ENCODE data around the gene ATP8A2. TPM values are rescaled to one million over a fixed set of nuclear protein-coding genes. Genes with fewer than 3 reads are reported as not detected.

ATP8A2 gene
- total and polyA plus RNA-seq, 2 of the 8 experiments (the other 6 are each of a cell fraction or from before 2014, with no cell fraction given): 2.4 to 8.3 TPM

GRCh38 chr13:25753976-25754375 is 382.2 kb downstream of the ATP8A2 start (continued):
- TF ChIP-seq HDAC6 (IDR thresholded peaks at IDR 0.05; ENCODE audit: low read depth, low read length): no peak
- TF ChIP-seq TAF1 (IDR thresholded peaks at IDR 0.05; ENCODE audit: low read depth, low read length): no peak
- TF ChIP-seq, protein P1, sequence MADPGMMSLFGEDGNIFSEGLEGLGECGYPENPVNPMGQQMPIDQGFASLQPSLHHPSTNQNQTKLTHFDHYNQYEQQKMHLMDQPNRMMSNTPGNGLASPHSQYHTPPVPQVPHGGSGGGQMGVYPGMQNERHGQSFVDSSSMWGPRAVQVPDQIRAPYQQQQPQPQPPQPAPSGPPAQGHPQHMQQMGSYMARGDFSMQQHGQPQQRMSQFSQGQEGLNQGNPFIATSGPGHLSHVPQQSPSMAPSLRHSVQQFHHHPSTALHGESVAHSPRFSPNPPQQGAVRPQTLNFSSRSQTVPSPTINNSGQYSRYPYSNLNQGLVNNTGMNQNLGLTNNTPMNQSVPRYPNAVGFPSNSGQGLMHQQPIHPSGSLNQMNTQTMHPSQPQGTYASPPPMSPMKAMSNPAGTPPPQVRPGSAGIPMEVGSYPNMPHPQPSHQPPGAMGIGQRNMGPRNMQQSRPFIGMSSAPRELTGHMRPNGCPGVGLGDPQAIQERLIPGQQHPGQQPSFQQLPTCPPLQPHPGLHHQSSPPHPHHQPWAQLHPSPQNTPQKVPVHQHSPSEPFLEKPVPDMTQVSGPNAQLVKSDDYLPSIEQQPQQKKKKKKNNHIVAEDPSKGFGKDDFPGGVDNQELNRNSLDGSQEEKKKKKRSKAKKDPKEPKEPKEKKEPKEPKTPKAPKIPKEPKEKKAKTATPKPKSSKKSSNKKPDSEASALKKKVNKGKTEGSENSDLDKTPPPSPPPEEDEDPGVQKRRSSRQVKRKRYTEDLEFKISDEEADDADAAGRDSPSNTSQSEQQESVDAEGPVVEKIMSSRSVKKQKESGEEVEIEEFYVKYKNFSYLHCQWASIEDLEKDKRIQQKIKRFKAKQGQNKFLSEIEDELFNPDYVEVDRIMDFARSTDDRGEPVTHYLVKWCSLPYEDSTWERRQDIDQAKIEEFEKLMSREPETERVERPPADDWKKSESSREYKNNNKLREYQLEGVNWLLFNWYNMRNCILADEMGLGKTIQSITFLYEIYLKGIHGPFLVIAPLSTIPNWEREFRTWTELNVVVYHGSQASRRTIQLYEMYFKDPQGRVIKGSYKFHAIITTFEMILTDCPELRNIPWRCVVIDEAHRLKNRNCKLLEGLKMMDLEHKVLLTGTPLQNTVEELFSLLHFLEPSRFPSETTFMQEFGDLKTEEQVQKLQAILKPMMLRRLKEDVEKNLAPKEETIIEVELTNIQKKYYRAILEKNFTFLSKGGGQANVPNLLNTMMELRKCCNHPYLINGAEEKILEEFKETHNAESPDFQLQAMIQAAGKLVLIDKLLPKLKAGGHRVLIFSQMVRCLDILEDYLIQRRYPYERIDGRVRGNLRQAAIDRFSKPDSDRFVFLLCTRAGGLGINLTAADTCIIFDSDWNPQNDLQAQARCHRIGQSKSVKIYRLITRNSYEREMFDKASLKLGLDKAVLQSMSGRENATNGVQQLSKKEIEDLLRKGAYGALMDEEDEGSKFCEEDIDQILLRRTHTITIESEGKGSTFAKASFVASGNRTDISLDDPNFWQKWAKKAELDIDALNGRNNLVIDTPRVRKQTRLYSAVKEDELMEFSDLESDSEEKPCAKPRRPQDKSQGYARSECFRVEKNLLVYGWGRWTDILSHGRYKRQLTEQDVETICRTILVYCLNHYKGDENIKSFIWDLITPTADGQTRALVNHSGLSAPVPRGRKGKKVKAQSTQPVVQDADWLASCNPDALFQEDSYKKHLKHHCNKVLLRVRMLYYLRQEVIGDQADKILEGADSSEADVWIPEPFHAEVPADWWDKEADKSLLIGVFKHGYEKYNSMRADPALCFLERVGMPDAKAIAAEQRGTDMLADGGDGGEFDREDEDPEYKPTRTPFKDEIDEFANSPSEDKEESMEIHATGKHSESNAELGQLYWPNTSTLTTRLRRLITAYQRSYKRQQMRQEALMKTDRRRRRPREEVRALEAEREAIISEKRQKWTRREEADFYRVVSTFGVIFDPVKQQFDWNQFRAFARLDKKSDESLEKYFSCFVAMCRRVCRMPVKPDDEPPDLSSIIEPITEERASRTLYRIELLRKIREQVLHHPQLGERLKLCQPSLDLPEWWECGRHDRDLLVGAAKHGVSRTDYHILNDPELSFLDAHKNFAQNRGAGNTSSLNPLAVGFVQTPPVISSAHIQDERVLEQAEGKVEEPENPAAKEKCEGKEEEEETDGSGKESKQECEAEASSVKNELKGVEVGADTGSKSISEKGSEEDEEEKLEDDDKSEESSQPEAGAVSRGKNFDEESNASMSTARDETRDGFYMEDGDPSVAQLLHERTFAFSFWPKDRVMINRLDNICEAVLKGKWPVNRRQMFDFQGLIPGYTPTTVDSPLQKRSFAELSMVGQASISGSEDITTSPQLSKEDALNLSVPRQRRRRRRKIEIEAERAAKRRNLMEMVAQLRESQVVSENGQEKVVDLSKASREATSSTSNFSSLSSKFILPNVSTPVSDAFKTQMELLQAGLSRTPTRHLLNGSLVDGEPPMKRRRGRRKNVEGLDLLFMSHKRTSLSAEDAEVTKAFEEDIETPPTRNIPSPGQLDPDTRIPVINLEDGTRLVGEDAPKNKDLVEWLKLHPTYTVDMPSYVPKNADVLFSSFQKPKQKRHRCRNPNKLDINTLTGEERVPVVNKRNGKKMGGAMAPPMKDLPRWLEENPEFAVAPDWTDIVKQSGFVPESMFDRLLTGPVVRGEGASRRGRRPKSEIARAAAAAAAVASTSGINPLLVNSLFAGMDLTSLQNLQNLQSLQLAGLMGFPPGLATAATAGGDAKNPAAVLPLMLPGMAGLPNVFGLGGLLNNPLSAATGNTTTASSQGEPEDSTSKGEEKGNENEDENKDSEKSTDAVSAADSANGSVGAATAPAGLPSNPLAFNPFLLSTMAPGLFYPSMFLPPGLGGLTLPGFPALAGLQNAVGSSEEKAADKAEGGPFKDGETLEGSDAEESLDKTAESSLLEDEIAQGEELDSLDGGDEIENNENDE (IDR thresholded peaks at IDR 0.05; ENCODE audit: insufficient replicate concordance, low read length): no peak

Measured in H1 (cell line).